Esophagus muscularis mucosa (tissue), 4 donors: Measurements from ENCODE around the gene CHST15. TPM values are rescaled to one million over a fixed set of nuclear protein-coding genes. Genes with fewer than 3 reads are reported as not detected.
A peak's percentile ranks its signal among the peaks of the same experiment; 100 is the strongest.

Experiments used
- DNase-seq: peaks from one replicate; pipeline ENCODE4 v3.0.0-alpha.2; 2017; ENCODE audit errors: extremely low spot score
- H3K27ac ChIP-seq, 4 donors: fragments of 200-600 bp; sonication (generic); replicated peaks in 1 of 4; 1 replicate in 3 of 4; 2 replicates in 1 of 4; pipeline ENCODE4 v1.5.1; 2016 to 2019; ENCODE audit warnings: mild to moderate bottlenecking in 1 of 4
- H3K27me3 ChIP-seq, 4 donors: fragments of 200-600 bp; sonication (generic); one replicate each; pipeline versions ENCODE4 v1.5.1 to v1.6.0; 2016 to 2019
- H3K36me3 ChIP-seq, 4 donors: fragments of 200-600 bp; sonication (generic); one replicate each; pipeline ENCODE4 v1.5.1; 2016 to 2019
- H3K4me1 ChIP-seq, 4 donors: fragments of 200-600 bp; sonication (generic); one replicate each; pipeline ENCODE4 v1.5.1; 2016 to 2019
- H3K4me3 ChIP-seq, 4 donors: fragments of 200-600 bp; sonication (generic); 1 replicate in 2 of 4; 2 replicates in 2 of 4; pipeline ENCODE4 v1.5.1; 2016 to 2019; ENCODE audit warnings: mild to moderate bottlenecking in 4 of 4, moderate library complexity in 1 of 4
- H3K9me3 ChIP-seq, 4 donors: fragments of 200-600 bp; sonication (generic); 1 replicate in 3 of 4; 2 replicates in 1 of 4; pipeline ENCODE4 v1.5.1; 2016 to 2019
- CTCF ChIP-seq, 3 experiments: fragments of 200-600 bp in 2 of 3; fragments of 450-650 bp in 1 of 3; sonication (generic) in 2 of 3; IDR thresholded peaks; one replicate each; pipeline ENCODE4 v1.5.1; 2017 to 2019; ENCODE audit warnings: antibody characterized with exemption in 3 of 3, mild to moderate bottlenecking in 2 of 3, moderate library complexity in 1 of 3
- EP300 ChIP-seq: sonication (generic); formaldehyde crosslinking; IDR thresholded peaks from one replicate; pipeline ENCODE4 v1.6.1; 2017; ENCODE audit warnings: antibody characterized with exemption
- POLR2A ChIP-seq: fragments of 450-650 bp; IDR thresholded peaks from one replicate; pipeline ENCODE4 v1.6.1; 2017; ENCODE audit warnings: antibody characterized with exemption, moderate library complexity, mild to moderate bottlenecking, low read depth
- POLR2AphosphoS5 ChIP-seq, 2 donors: sonication (generic); formaldehyde crosslinking; IDR thresholded peaks; one replicate each; pipeline ENCODE4 v1.6.1; 2017; ENCODE audit warnings: antibody characterized with exemption in 2 of 2
- WGBS: methylation state at CpG from one replicate; pipeline ENCODE4 v1.1.5; 2018; 5-methylcytosine and 5-hydroxymethylcytosine counted together
- intact Hi-C: fragments of 100-400 bp; cut with DNase I; formaldehyde crosslinking; loops from one replicate; pipeline ENCODE4 v1.15.1; 2023
- total RNA-seq, 4 donors: library from RNA; depleted of rRNA; stranded (reverse); fragments of >200 nt; gene quantifications; one replicate each; pipeline versions ENCODE4 v1.1.0 to v1.2.1, GENCODE V29; 2016

Gene CHST15
- total RNA-seq, 4 donors from 2014 or later: 48.2 to 76.1 (median 62.5) TPM

- 64% methylated on average over 6 of the region's 6 CpGs for WGBS
- H3K27me3 ChIP-seq: no peaks in the 10 kb centered on the region
- H3K36me3 ChIP-seq: peaks cover 0 to 21% (median 9%) of the 10 kb centered on the region in 4 donors
- TF ChIP-seq POLR2AphosphoS5 (IDR thresholded peaks at IDR 0.05) (peak in 1 of 2 donors; percentile 5), POLR2A (no peak)
- H3K27ac ChIP-seq: peak overlapping the region; percentile 15 to 81 (median 42)
- H3K4me3 ChIP-seq: no peak overlapping the region
- DNase-seq: no peak
- intact Hi-C loops: no loop called here
- H3K9me3 ChIP-seq: no peaks in the 10 kb centered on the region
- peaks cover 3 to 90% (median 83%) of the 10 kb centered on the region in 4 donors for H3K4me1 ChIP-seq
These were observed 48.1 kb downstream of the CHST15 start for GRCh38 chr10:124045276-124045675.

GRCh38 chr10:124044143-124044862 lies 49.1 kb downstream of the CHST15 start:
- H3K4me1 ChIP-seq: peaks cover 3 to 94% (median 84%) of the 10 kb centered on the region in 4 donors
- H3K27me3 ChIP-seq: no peaks in the 10 kb centered on the region

GRCh38 chr10:124043310-124044142 lies 49.9 kb downstream of the CHST15 start:
- H3K27ac ChIP-seq: peak overlapping the region; percentile 44 to 81 (median 76)
- H3K4me1 ChIP-seq: peaks cover 3 to 94% (median 84%) of the 10 kb centered on the region in 4 donors
- H3K36me3 ChIP-seq: peaks cover 0 to 26% (median 11%) of the 10 kb centered on the region in 4 donors

More at GRCh38 chr10:124044143-124044862, 49.1 kb downstream of the CHST15 start:
- intact Hi-C loops: loop anchor here (5.0 kb wide), 1 partner anchor 43 kb away; no protein-coding TSS in a partner anchor
- WGBS: 85% methylated on average over 29 of the region's 40 CpGs
- TF ChIP-seq EP300 (no peak), POLR2AphosphoS5 (IDR thresholded peaks at IDR 0.05) (peak in 1 of 2 donors; percentile 6)
- Histone ChIP-seq H3K9me3 (no peaks in the 10 kb centered on the region), H3K27ac (peak overlapping the region; percentile 44 to 81 (median 76)), H3K36me3 (peaks cover 0 to 23% (median 10%) of the 10 kb centered on the region in 4 donors), H3K4me3 (no peak overlapping the region)
- DNase-seq: no peak

GRCh38 chr10:124042656-124043309 lies 50.6 kb downstream of the CHST15 start:
- Histone ChIP-seq H3K27me3 (no peaks in the 10 kb centered on the region), H3K4me1 (peaks cover 3 to 89% (median 79%) of the 10 kb centered on the region in 4 donors), H3K36me3 (peaks cover 0 to 33% (median 15%) of the 10 kb centered on the region in 4 donors), H3K4me3 (no peak overlapping the region), H3K9me3 (no peaks in the 10 kb centered on the region), H3K27ac (peak overlapping the region; percentile 44 to 81 (median 76))
- no peak for DNase-seq
- TF ChIP-seq POLR2A (no peak), CTCF (IDR thresholded peaks at IDR 0.05) (no peak), EP300 (no peak), POLR2AphosphoS5 (IDR thresholded peaks at IDR 0.05) (no peak)
- WGBS: 49% methylated on average over 8 of the region's 8 CpGs
- intact Hi-C loops: loop anchor here (5.0 kb wide), 1 partner anchor 45 kb away; no protein-coding TSS in a partner anchor

More at GRCh38 chr10:124043310-124044142, 49.9 kb downstream of the CHST15 start:
- Histone ChIP-seq H3K4me3 (no peak overlapping the region), H3K9me3 (no peaks in the 10 kb centered on the region), H3K27me3 (no peaks in the 10 kb centered on the region)
- no peak for DNase-seq
- TF ChIP-seq EP300: no peak
- TF ChIP-seq POLR2AphosphoS5 (IDR thresholded peaks at IDR 0.05): no peak
- no peak for TF ChIP-seq POLR2A
- TF ChIP-seq CTCF (IDR thresholded peaks at IDR 0.05): no peak
- intact Hi-C loops: loop anchor here (5.0 kb wide), 1 partner anchor 44 kb away; no protein-coding TSS in a partner anchor
- 46% methylated on average over 12 of the region's 12 CpGs for WGBS

GRCh38 chr10:124041675-124042445 lies 51.5 kb downstream of the CHST15 start:
- intact Hi-C loops: loop anchor here (5.0 kb wide), 1 partner anchor 45 kb away; no protein-coding TSS in a partner anchor
- H3K9me3 ChIP-seq: no peaks in the 10 kb centered on the region
- peaks cover 0 to 42% (median 25%) of the 10 kb centered on the region in 4 donors for H3K36me3 ChIP-seq
- H3K27me3 ChIP-seq: no peaks in the 10 kb centered on the region
- peak overlapping the region; percentile 44 to 81 (median 61) for H3K27ac ChIP-seq
- H3K4me3 ChIP-seq: no peak overlapping the region
- WGBS: 78% methylated on average over 10 of the region's 11 CpGs
- TF ChIP-seq POLR2A (no peak), EP300 (no peak), CTCF (IDR thresholded peaks at IDR 0.05) (no peak), POLR2AphosphoS5 (IDR thresholded peaks at IDR 0.05) (no peak)
- DNase-seq: no peak
- peaks cover 3 to 85% (median 76%) of the 10 kb centered on the region in 4 donors for H3K4me1 ChIP-seq
